Ovary (tissue), 9 donors: ENCODE results near the gene FOXL3. TPM values are rescaled to one million over a fixed set of nuclear protein-coding genes. Genes with fewer than 3 reads are reported as not detected.
A peak's percentile ranks its signal among the peaks of the same experiment; 100 is the strongest.

Experiments
- DNase-seq, 5 donors: peaks; one replicate each; pipeline ENCODE4 v3.0.0-alpha.2; 2019 to 2020
- H3K27ac ChIP-seq, 2 donors: fragments of 200-600 bp; one replicate each; pipeline versions ENCODE4 v1.5.1 to v1.8.0; 2019 to 2022
- H3K27me3 ChIP-seq: fragments of 200-600 bp; one replicate; pipeline ENCODE4 v1.8.0; 2022
- H3K36me3 ChIP-seq: fragments of 200-600 bp; sonication (generic); one replicate; pipeline ENCODE4 v1.5.1; 2019
- H3K4me1 ChIP-seq: one replicate; pipeline ENCODE4 v1.8.1; 2013; ENCODE audit warnings: mild to moderate bottlenecking, moderate library complexity; ENCODE audit not compliant: insufficient read depth
- H3K4me3 ChIP-seq: fragments of 200-600 bp; sonication (generic); one replicate; pipeline ENCODE4 v1.5.1; 2017
- H3K9me3 ChIP-seq, 2 donors: fragments of 200-600 bp in 1 of 2; sonication (generic) in 1 of 2; one replicate each; pipeline versions ENCODE4 v1.5.1 to v1.8.1; 2013 to 2019; ENCODE audit warnings: mild to moderate bottlenecking in 1 of 2, moderate library complexity in 1 of 2
- CTCF ChIP-seq, 3 donors: fragments of 450-650 bp in 2 of 3; fragments of 200-600 bp in 1 of 3; IDR thresholded peaks; one replicate each; pipeline versions ENCODE4 v1.5.1 to v1.8.0; 2016 to 2022; ENCODE audit warnings: antibody characterized with exemption in 3 of 3, mild to moderate bottlenecking in 1 of 3
- EP300 ChIP-seq: sonication (generic); formaldehyde crosslinking; IDR thresholded peaks from one replicate; pipeline ENCODE4 v1.6.1; 2017; ENCODE audit warnings: antibody characterized with exemption
- POLR2A ChIP-seq: fragments of 450-650 bp; IDR thresholded peaks from one replicate; pipeline ENCODE4 v1.6.1; 2017; ENCODE audit warnings: antibody characterized with exemption, mild to moderate bottlenecking, moderate library complexity
- WGBS, 3 donors: extraction: QIAGEN DNeasy Blood & Tissue Kit in 1 of 3; methylation state at CpG; one replicate each; pipeline versions ENCODE4 v1.1.5 to v1.1.7; 2013 to 2017; 5-methylcytosine and 5-hydroxymethylcytosine counted together
- intact Hi-C, 4 donors: fragments of 100-400 bp; cut with DNase I; formaldehyde crosslinking; loops; one replicate each; pipeline versions ENCODE4 v1.11.0 to v1.15.1; 2022 to 2023
- polyA plus RNA-seq, 2 donors: library from polyadenylated mRNA; stranded (reverse); fragments of 200-250 nt in 1 of 2; fragments of 350-450 nt in 1 of 2; fragmentation: Illumina TruSeq in 1 of 2; extraction: RNeasy Lipid Tissue Mini Kit (QIAGEN cat#74804) in 1 of 2; gene quantifications; one replicate each; pipeline ENCODE4 v1.2.3, GENCODE V29; 2013 to 2014
- total RNA-seq, 7 donors: library from RNA; depleted of rRNA in 2 of 7; stranded (reverse); fragments of >200 nt in 2 of 7; fragmentation: NEBNext Ultra II Directional in 3 of 7; extraction: Animal tissue kit (Norgen Biotek cat#: 25700) in 3 of 7; gene quantifications; one replicate each; pipeline versions ENCODE4 v1.1.0 to v1.2.4, GENCODE V29; 2016 to 2023
- donor health status: DM: no; HTN: no; CAD: no; lungs with moderate emphysema.
- donor health status: DM: no; HTN: no; CAD: no.
- donor health status: Bipolar disorder and iron deficiency.
- donor health status: DM: yes; HTN: yes; CAD: no.
- donor health status: DM: no; HTN: no; CAD: no.
- donor health status: DM: yes; HTN: yes; CAD: no.

FOXL3 gene
- total and polyA plus RNA-seq, 9 donors: not detected

- no peak overlapping the region for H3K27ac ChIP-seq
- H3K27me3 ChIP-seq: no peaks in the 10 kb centered on the region
- 34 to 72% (median 60%) methylated on average over 22 of the region's 22 CpGs for WGBS, 3 donors
Measured at GRCh38 chr7:244974-245373, 45.0 kb upstream of the FOXL3 start.

GRCh38 chr7:245574-246295, 44.2 kb upstream of the FOXL3 start:
- Histone ChIP-seq H3K9me3 (no peaks in the 10 kb centered on the region), H3K27me3 (no peaks in the 10 kb centered on the region), H3K36me3 (no peaks in the 10 kb centered on the region), H3K27ac (no peak overlapping the region), H3K4me1 (peaks cover 10% of the 10 kb centered on the region), H3K4me3 (no peak overlapping the region)
- 89 to 91% (median 90%) methylated on average over 36 of the region's 36 CpGs for WGBS, 3 donors
- TF ChIP-seq EP300: no peak
- no peak for TF ChIP-seq CTCF (IDR thresholded peaks at IDR 0.05)
- no peak for TF ChIP-seq POLR2A
- no peak for DNase-seq
- intact Hi-C loops: no loop called here

More at GRCh38 chr7:244974-245373, 45.0 kb upstream of the FOXL3 start:
- Histone ChIP-seq H3K4me3 (no peak overlapping the region), H3K36me3 (no peaks in the 10 kb centered on the region), H3K4me1 (peaks cover 12% of the 10 kb centered on the region), H3K9me3 (no peaks in the 10 kb centered on the region)
- no peak for TF ChIP-seq EP300
- TF ChIP-seq CTCF (IDR thresholded peaks at IDR 0.05): no peak
- no peak for TF ChIP-seq POLR2A
- peak in 2 of 5 donors; percentile 53 to 58 for DNase-seq
- intact Hi-C loops: loop anchor here in 1 of 4 donors (5.0 kb wide), 1 partner anchor 482 kb away; the partner anchor contains the start of genes DNAAF5 and PRKAR1B

- WGBS, 3 donors: 87 to 93% (median 92%) methylated on average over 22 of the region's 22 CpGs
- Histone ChIP-seq H3K27me3 (no peaks in the 10 kb centered on the region), H3K27ac (no peak overlapping the region), H3K4me1 (peaks cover 10% of the 10 kb centered on the region), H3K36me3 (no peaks in the 10 kb centered on the region), H3K4me3 (no peak overlapping the region), H3K9me3 (no peaks in the 10 kb centered on the region)
- DNase-seq: no peak
- intact Hi-C loops: no loop called here
- no peak for TF ChIP-seq POLR2A
- TF ChIP-seq CTCF (IDR thresholded peaks at IDR 0.05): no peak
- no peak for TF ChIP-seq EP300
Measured at GRCh38 chr7:246451-246850, 43.5 kb upstream of the FOXL3 start.

- intact Hi-C loops: no loop called here
Measured at GRCh38 chr7:247181-247580, 42.8 kb upstream of the FOXL3 start.

More at GRCh38 chr7:247181-247580, 42.8 kb upstream of the FOXL3 start:
- peaks cover 10% of the 10 kb centered on the region for H3K4me1 ChIP-seq
- H3K27ac ChIP-seq: no peak overlapping the region
- TF ChIP-seq POLR2A: no peak
- no peak for TF ChIP-seq EP300
- no peak for TF ChIP-seq CTCF (IDR thresholded peaks at IDR 0.05)
- H3K27me3 ChIP-seq: no peaks in the 10 kb centered on the region
- H3K9me3 ChIP-seq: no peaks in the 10 kb centered on the region
- no peak overlapping the region for H3K4me3 ChIP-seq
- H3K36me3 ChIP-seq: no peaks in the 10 kb centered on the region
- no peak for DNase-seq
- 76 to 85% (median 81%) methylated on average over 10 to 12 of the region's 12 CpGs for WGBS, 3 donors
